Effector memory CD4-positive, alpha-beta T cell (primary cell): ENCODE results near the gene SLC17A9.

ENCODE experiments used
- DNase-seq, 3 donors: peaks; one replicate each; pipeline ENCODE4 v3.0.0-alpha.2; 2020
- H3K27ac ChIP-seq: 2 replicates; pipeline ENCODE4 v1.7.0; 2013; ENCODE audit warnings: mild to moderate bottlenecking, low read length, moderate library complexity; ENCODE audit not compliant: insufficient read depth, poor library complexity, severe bottlenecking
- H3K27me3 ChIP-seq: replicated peaks from 2 replicates; pipeline ENCODE4 v1.7.0; 2013; ENCODE audit warnings: mild to moderate bottlenecking, low read length; ENCODE audit not compliant: insufficient read depth, control insufficient read depth, poor library complexity, severe bottlenecking
- H3K36me3 ChIP-seq: 2 replicates; pipeline ENCODE4 v1.7.0; 2013; ENCODE audit warnings: mild to moderate bottlenecking, low read length, moderate library complexity; ENCODE audit not compliant: control insufficient read depth, insufficient read depth
- H3K4me1 ChIP-seq: 2 replicates; pipeline ENCODE4 v1.7.0; 2013; ENCODE audit warnings: low read length, mild to moderate bottlenecking; ENCODE audit not compliant: control insufficient read depth, insufficient read depth, poor library complexity, severe bottlenecking
- H3K4me3 ChIP-seq: 2 replicates; pipeline ENCODE4 v1.7.0; 2013; ENCODE audit warnings: low read length, low read depth, mild to moderate bottlenecking; ENCODE audit not compliant: insufficient read depth, poor library complexity, severe bottlenecking
- H3K9me3 ChIP-seq: 2 replicates; pipeline ENCODE4 v1.7.0; 2013; ENCODE audit warnings: mild to moderate bottlenecking, low read length, moderate library complexity; ENCODE audit not compliant: control insufficient read depth

The SLC17A9 gene

DNA sequence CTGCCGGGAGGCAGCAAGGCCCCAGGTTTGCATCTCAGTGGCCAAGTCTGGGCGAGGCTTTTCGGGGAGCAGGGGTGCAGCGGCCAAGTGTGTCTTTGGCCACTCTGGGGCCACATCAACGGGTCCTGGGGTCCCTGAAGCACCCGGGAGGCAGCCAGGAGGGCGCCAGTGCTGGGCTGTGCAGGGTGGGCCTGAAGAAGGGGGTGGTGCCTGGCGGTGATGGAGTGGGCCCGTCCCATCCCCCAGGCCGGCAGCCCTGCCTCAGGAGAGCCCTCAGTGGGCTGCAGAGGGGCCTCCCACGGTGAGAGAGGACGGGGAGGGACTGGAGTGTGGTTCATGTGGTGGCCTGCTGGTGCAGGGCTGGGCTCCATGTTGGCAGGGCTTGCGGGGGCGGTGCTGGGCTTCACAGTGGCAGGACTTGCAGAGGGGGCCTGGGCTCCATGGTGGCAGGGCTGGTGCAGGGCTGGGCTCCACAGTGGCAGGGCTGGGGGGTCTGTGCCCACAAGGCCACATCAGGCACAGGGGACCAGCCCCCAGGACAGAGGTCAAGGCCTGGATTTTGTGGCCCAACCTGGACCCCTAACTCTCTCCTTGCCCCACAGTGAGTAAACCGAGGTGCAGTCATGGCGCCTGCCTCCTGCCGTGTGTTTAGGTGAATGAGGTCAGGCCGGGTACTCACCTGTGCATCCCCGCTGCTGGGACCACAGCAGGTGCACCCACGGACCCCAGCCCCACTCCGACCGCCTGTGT lies 64.7 kb downstream of the SLC17A9 start:
- Histone ChIP-seq H3K36me3 (no peaks in the 10 kb centered on the region), H3K9me3 (peaks cover 4% of the 10 kb centered on the region), H3K4me1 (no peaks in the 10 kb centered on the region), H3K27me3 (no peaks in the 10 kb centered on the region), H3K27ac (no peak overlapping the region), H3K4me3 (no peak overlapping the region)
- DNase-seq, result no peak

DNA sequence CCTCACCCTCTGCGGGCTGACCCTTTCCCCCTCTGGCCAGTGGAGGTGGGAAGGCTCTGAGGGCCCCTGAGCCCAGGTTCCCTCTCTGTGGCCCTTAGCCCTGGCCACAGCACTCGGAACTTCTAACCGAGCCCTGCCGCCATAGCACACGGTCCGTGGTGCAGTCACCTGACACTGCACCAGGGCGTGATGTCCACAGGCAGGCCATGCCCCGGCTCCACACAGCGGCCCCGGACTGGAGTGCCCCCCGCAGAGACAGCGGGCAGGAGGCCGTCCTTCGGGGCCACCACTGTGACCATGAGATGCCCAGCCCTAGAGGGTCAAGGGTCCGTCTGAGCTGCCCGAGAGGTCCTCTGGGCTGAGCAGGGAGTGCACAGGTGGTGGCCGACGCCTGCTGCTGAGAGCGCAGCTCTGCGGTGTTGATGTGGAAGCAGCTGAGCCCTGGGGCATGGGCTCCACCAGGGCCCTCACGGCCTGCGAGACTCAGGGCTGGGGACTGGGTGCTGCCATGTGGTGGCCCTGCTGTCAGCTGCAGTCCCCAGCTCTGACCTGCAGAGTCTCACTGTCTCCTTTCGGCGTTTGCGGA lies 65.4 kb downstream of the SLC17A9 start:
- Histone ChIP-seq H3K9me3 (peaks cover 4% of the 10 kb centered on the region), H3K4me3 (no peak overlapping the region), H3K27ac (no peak overlapping the region), H3K36me3 (no peaks in the 10 kb centered on the region), H3K27me3 (no peaks in the 10 kb centered on the region), H3K4me1 (no peaks in the 10 kb centered on the region)
- no peak for DNase-seq
